ENCODE results near the gene TTC34. TPM values are rescaled to one million over a fixed set of nuclear protein-coding genes. Genes with fewer than 3 reads are reported as not detected.
A peak's percentile ranks its signal among the peaks of the same experiment; 100 is the strongest.

TTC34 gene
- total RNA-seq, 3 donors from 2014 or later = 0.16 to 0.88 (median 0.66) TPM

DNA sequence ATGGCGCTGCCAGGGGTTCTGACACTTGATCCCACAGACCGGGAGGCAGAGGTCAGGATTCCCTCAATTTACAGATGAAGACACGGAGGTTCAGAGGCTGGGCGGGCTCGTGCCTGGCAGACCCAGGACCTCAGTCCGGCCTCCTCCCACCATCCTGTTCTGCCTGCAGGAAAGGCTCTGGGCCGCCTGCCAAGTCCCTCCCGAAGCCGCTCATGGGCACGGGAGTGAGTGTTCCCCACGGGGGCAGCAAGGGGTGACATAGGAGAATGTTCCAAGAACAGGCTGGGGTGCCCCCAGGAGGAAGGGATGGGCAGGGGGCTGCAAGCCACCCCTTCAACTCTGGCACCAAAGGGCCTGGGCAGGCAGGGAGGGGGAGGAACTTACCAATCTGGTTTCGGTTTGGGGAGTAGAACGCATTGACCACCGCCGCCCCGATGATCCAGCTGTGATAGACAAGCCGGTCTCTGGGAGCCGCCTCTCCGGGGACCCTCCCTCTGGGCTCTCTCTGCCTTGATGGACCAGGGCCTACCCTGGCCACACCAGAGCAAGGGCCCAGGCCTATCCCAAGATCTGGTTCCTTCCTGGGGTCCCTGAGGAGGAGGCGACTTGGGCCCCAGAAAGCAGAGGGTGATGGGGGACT lies 207.4 kb downstream of the TTC34 start:
- no peak for TF ChIP-seq POLR2A (IDR thresholded peaks at IDR 0.05)
- TF ChIP-seq POLR2AphosphoS5 (IDR thresholded peaks at IDR 0.05) = no peak
- TF ChIP-seq CTCF (IDR thresholded peaks at IDR 0.05) = no peak
- no peak overlapping the region for H3K27ac ChIP-seq
- H3K27me3 ChIP-seq = peaks cover 0 to 4% of the 10 kb centered on the region in 2 donors
- H3K36me3 ChIP-seq = no peaks in the 10 kb centered on the region
- H3K4me3 ChIP-seq = peak overlapping the region; percentile 25 to 64 (median 41)
- no peaks in the 10 kb centered on the region for H3K4me1 ChIP-seq
- intact Hi-C loops (cut with DNase I; ENCODE audit: low total_unique reads) = no loop called here
- peaks cover 0 to 9% of the 10 kb centered on the region in 2 donors for H3K9me3 ChIP-seq
- peak in 1 of 2 donors; percentile 75 for DNase-seq (ENCODE audit: low spot score in 2 of 2)

DNA sequence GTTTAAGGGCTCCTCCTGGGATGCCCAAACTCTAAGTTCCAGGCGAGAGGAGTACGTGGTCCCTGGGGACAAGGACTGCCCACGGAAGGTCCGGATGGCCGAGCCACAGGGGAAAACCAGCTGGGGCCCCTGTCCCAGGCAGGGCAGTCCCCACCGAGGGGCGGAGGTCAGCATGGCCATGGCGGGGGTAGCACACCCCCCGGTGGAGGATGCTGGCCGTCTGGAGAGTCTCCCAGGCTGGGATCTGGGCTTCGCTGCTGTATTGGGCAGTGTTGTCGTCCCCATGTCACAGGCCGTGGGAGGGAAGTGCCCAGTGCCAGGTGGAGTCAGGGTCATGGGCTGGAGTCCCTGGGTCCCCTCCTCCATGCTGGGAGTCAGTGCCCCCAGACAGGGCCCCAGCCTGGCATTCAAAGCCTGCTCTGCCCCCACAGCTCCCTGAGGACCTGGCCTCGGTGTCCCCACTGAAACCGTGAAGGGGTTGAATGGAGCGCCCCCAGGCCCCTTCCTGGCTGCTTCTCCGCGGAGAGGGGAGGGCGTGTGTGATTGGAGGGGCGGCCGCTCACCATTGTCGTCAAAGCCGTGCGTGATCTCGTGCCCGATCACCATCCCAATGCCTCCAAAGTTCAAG lies 208.1 kb downstream of the TTC34 start:
- TF ChIP-seq POLR2AphosphoS5 (IDR thresholded peaks at IDR 0.05) (no peak), POLR2A (IDR thresholded peaks at IDR 0.05) (no peak), CTCF (IDR thresholded peaks at IDR 0.05) (no peak)
- Histone ChIP-seq H3K27ac (peak overlapping the region; percentile 71 to 72), H3K9me3 (peaks cover 0 to 1% of the 10 kb centered on the region in 2 donors), H3K27me3 (peaks cover 0 to 4% of the 10 kb centered on the region in 2 donors), H3K4me3 (peak overlapping the region in 2 of 3 donors; percentile 41 to 64), H3K36me3 (no peaks in the 10 kb centered on the region), H3K4me1 (no peaks in the 10 kb centered on the region)
- intact Hi-C loops (cut with DNase I; ENCODE audit: low total_unique reads) = no loop called here
- DNase-seq (ENCODE audit: low spot score in 2 of 2) = no peak

DNA sequence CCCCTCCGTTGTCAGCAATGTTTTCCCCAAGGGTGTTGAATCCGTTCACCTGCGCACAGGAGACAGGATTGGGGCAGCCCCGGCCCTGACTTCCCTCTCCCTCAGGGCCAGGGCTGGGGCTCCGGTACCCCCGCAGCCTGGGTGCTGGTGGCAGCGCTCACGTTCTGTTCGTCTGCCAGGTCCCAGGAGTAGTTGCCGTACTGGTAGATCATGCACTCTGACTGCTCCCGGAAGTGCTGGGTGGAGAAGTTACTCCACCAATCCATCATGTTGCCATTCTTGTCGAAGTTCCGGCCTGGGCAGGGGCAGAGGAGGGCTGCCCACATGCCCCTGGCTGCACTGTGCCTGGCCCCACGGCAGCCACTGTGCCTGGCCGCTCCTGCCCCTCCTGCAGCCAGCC lies 208.8 kb downstream of the TTC34 start:
- Histone ChIP-seq H3K27me3 (peaks cover 0 to 4% of the 10 kb centered on the region in 2 donors), H3K27ac (peak overlapping the region; percentile 71 to 72), H3K4me1 (peaks cover 0 to 2% of the 10 kb centered on the region in 2 donors), H3K4me3 (peak overlapping the region in 2 of 3 donors; percentile 32 to 64), H3K36me3 (no peaks in the 10 kb centered on the region), H3K9me3 (no peaks in the 10 kb centered on the region)
- DNase-seq (ENCODE audit: low spot score in 2 of 2) = peak in 1 of 2 donors; percentile 62
- intact Hi-C loops (cut with DNase I; ENCODE audit: low total_unique reads) = no loop called here
- no peak for TF ChIP-seq POLR2A (IDR thresholded peaks at IDR 0.05)
- no peak for TF ChIP-seq POLR2AphosphoS5 (IDR thresholded peaks at IDR 0.05)
- TF ChIP-seq CTCF (IDR thresholded peaks at IDR 0.05) = no peak

- peak in 1 of 2 donors; percentile 44 for DNase-seq (ENCODE audit: low spot score in 2 of 2)
- H3K27me3 ChIP-seq = peaks cover 0 to 4% of the 10 kb centered on the region in 2 donors
Measured at GRCh38 chr1:2591581-2592261, 209.8 kb downstream of the TTC34 start.

More at GRCh38 chr1:2591581-2592261, 209.8 kb downstream of the TTC34 start:
- no peaks in the 10 kb centered on the region for H3K9me3 ChIP-seq
- H3K4me1 ChIP-seq = peaks cover 0 to 5% of the 10 kb centered on the region in 2 donors
- TF ChIP-seq CTCF (IDR thresholded peaks at IDR 0.05) (no peak), POLR2AphosphoS5 (IDR thresholded peaks at IDR 0.05) (no peak), POLR2A (IDR thresholded peaks at IDR 0.05) (no peak)
- intact Hi-C loops (cut with DNase I; ENCODE audit: low total_unique reads) = no loop called here
- peak overlapping the region; percentile 12 to 45 for H3K27ac ChIP-seq
- H3K4me3 ChIP-seq = no peak overlapping the region
- H3K36me3 ChIP-seq = no peaks in the 10 kb centered on the region
